Cardiac fibroblast (primary cell): ENCODE measurements around the gene CAMTA1.

Experiments
- DNase-seq, 2 donors: peaks; one replicate each; pipeline versions ENCODE4 v3.0.0 to v3.0.0-alpha.2; 2010; ENCODE audit warnings: low read depth in 2 of 2
- H3K4me3 ChIP-seq, 2 donors: replicated peaks in 1 of 2; 1 replicate in 1 of 2; 2 replicates in 1 of 2; pipeline ENCODE4 v1.5.1; 2011; ENCODE audit warnings: low read depth in 2 of 2, low read length in 2 of 2, mild to moderate bottlenecking in 2 of 2, moderate library complexity in 1 of 2
- TF ChIP-seq, protein P1 (sequence below): IDR thresholded peaks from one replicate; pipeline ENCODE4 v1.5.1; 2011; ENCODE audit warnings: low read depth, mild to moderate bottlenecking, low read length, inconsistent platforms

CAMTA1 gene

DNA sequence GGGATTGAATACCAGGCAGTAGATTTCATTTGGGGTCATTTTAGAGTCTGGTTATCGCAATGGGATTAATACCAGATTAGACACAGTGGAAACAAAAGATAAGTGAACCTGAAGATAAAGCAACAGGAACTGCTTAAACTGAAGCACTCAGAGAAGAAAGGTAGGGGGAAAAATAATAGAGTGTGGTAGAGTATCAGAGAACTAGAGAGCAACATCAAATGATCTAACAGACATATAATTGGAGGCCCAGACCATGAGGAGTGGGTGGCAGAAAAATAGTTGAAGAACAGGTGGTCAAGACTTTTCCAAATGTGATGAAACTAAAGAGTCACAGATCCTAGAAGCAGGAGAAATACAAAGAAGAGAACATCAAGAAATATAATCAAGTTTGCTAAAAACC lies 484.3 kb downstream of the CAMTA1 start:
- no peak for DNase-seq
- no peak overlapping the region for H3K4me3 ChIP-seq
- TF ChIP-seq, protein P1, sequence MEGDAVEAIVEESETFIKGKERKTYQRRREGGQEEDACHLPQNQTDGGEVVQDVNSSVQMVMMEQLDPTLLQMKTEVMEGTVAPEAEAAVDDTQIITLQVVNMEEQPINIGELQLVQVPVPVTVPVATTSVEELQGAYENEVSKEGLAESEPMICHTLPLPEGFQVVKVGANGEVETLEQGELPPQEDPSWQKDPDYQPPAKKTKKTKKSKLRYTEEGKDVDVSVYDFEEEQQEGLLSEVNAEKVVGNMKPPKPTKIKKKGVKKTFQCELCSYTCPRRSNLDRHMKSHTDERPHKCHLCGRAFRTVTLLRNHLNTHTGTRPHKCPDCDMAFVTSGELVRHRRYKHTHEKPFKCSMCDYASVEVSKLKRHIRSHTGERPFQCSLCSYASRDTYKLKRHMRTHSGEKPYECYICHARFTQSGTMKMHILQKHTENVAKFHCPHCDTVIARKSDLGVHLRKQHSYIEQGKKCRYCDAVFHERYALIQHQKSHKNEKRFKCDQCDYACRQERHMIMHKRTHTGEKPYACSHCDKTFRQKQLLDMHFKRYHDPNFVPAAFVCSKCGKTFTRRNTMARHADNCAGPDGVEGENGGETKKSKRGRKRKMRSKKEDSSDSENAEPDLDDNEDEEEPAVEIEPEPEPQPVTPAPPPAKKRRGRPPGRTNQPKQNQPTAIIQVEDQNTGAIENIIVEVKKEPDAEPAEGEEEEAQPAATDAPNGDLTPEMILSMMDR, result no peak

DNA sequence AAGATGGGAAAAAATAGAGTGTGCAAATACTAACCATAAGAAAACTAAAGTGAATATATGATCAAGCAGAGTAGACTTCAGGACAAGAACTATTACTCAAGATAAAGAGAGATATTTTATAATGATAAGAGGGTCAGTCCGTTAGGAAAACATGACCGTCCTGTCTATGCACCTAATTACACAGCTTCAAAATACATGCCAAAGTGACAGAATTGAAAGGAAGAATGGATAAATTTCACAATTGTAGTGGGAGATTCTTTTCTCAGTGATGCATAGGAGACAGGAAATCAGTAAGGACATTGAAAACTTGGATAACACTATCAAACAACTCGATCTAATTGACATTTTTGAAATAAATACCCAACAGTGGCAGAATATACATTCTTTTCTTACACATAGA lies 489.0 kb downstream of the CAMTA1 start:
- DNase-seq, result no peak
- TF ChIP-seq, protein P1, result no peak
- H3K4me3 ChIP-seq, result no peak overlapping the region

DNA sequence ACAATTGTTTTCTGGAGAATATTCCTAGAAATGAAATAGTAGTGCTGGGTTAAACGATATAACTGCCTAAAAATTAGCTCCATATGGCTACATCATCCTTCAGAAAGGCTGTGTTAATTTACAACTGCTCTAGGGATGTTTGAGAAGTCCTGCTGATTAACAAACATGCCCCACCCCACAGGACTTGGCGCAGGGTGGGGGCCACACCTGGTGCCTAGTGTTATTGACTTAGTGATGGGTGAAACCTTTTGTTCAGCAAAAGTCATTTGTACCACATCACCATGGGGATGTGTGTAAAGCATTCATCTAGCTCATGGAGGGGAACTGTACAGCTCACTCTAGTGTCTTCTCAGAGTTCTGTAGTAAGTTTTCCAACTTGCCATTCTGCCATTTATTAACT lies 492.8 kb downstream of the CAMTA1 start:
- DNase-seq, result no peak
- no peak overlapping the region for H3K4me3 ChIP-seq
- TF ChIP-seq, protein P1, result no peak

DNA sequence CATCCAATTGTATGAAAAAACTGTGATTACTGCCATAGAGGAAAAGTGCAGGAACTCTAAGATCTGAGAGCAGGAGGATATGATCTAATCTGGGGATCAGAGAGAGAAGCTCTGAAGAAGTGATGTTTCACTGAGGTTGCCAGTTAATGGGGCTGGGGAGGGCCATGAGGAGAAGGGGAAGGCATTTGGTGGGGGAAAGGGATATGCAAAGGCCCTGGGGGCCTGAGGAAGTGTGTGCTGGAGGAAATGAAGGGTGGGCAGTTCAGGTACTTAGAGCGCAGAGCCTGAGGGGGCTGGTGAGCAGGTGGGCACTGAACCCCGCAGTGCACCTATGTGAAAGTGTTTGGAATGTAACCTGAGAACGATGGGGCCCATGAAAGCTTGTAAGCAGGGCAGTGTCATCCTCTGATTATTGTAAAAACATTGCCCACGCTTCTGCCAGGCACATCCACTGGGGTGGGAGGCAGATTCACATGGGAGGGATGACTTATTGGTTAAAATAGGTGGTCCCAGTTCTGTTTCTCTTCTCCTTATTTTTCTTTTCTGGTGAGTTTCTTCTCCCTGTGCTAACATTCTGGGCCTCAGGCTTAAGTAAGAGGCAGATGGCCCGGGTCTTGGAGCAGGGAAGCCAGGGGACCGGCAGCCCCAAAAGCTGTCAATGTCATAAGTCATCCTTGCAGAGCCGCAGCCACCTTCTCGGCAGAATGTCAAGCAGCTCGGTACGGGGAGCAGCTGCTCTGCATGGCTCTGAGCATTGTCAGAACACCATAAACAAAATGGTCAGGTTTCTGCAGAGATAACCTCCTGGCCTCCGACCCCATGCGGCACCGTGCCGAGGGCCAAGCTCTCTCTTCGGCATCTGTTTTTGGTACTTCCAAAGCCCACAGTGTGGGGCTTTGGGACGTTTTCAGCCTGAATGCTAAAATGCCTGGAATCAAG lies 493.8 kb downstream of the CAMTA1 start:
- DNase-seq, result no peak
- TF ChIP-seq, protein P1, result no peak
- H3K4me3 ChIP-seq, result no peak overlapping the region

DNA sequence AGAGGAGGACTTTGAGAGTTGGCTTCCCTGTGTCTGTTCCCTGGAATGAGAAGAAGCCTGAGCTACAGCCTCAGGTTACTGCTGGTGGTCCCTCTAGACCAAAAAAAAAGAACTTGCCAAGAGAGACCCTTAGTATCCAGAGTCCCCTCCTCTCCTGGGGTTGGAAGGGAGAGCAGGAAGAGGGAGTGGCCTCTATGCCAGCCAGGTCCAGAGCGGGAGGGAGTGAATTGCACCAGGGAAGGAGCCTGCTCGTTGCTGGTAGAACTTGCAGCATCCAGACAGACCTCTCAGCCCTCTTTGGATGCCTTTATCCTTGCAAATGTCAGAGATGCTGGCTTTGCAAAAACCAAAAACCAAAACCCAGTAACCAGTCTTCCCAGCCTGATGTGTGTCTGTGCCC lies 494.5 kb downstream of the CAMTA1 start:
- H3K4me3 ChIP-seq, result no peak overlapping the region
- no peak for DNase-seq
- TF ChIP-seq, protein P1, result no peak

DNA sequence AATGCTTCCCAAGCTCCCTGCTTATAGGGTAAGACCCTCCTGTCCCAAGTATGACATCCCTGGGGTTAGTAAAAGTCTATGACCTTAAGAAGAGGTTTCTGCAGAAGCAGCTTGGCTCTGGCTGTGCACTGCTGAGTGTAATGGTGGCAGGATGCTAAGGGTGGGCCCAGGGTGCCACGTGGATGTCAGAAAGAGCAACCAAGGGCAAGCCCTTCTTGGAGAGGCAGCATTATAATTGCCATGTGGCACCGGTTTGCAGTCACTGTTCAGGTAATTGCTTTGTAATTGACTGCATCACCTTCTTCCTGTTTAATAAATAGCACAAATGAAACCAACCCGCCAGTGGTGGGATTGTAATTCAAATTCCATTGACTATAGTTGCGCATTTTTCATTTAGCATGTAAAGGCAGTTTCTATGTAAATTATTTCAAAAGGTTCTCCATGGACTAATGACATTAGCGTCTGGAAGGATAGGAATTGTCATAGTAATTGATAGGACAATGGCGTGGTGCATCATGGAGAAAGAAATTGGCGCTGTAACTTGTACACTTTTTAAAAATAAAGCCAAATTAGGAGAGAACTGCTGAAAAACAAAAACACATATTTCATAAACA lies 495.2 kb downstream of the CAMTA1 start:
- TF ChIP-seq, protein P1, result no peak
- no peak overlapping the region for H3K4me3 ChIP-seq
- DNase-seq, result no peak
